SK-N-SH (cell line): Measurements from ENCODE around the gene MAEA. TPM values are rescaled to one million over a fixed set of nuclear protein-coding genes. Genes with fewer than 3 reads are reported as not detected.

ENCODE experiments used
- CTCF ChIA-PET: fragments of 300-600, 350-600 bp; formaldehyde crosslinking; extraction: SDS; loops from one replicate; lab custom pipeline; 2021; lab: Yijun Ruan, JAX
- POLR2A ChIA-PET: fragments of 350-600 bp; sonication (Branson Sonifier 250); formaldehyde crosslinking; extraction: SDS; loops from one replicate; lab custom pipeline; 2020; ENCODE audit warnings: antibody characterized with exemption, inconsistent platforms; lab: Yijun Ruan, JAX
- DNase-seq: peaks from one replicate; pipeline ENCODE4 v3.0.0; 2012
- H2AFZ ChIP-seq: fragments of 200-600 bp; sonication (generic); 2 replicates; pipeline ENCODE4 v1.8.1; 2016; ENCODE audit warnings: antibody characterized with exemption, mild to moderate bottlenecking, low read depth
- H3F3A ChIP-seq: fragments of 200-600 bp; sonication (generic); replicated peaks from 2 replicates; pipeline ENCODE3; 2016; ENCODE audit warnings: antibody characterized with exemption, mild to moderate bottlenecking; ENCODE audit not compliant: insufficient read depth
- H3K27ac ChIP-seq, 2 experiments: fragments of 200-500 bp in 1 of 2; fragments of 200-600 bp in 1 of 2; sonication (Bioruptor generic) in 1 of 2; sonication (generic), shearing (Covaris generic) in 1 of 2; 2 replicates each; pipeline versions ENCODE4 v1.5.1 to v1.6.1; 2014 to 2016; ENCODE audit warnings: low read depth in 2 of 2, inconsistent platforms in 1 of 2, low read length in 1 of 2, mild to moderate bottlenecking in 1 of 2, mixed read lengths in 1 of 2
- H3K27me3 ChIP-seq: fragments of 200-600 bp; sonication (generic), shearing (Covaris generic); 2 replicates; pipeline ENCODE4 v1.6.1; 2016; ENCODE audit warnings: mixed run types; ENCODE audit not compliant: insufficient read depth
- H3K36me3 ChIP-seq, 2 experiments: fragments of 200-500 bp in 1 of 2; fragments of 200-600 bp in 1 of 2; sonication (Bioruptor generic) in 1 of 2; sonication (generic) in 1 of 2; replicated peaks in 1 of 2; 2 replicates each; pipeline versions ENCODE3 to v1.5.1; 2014 to 2016; ENCODE audit warnings: low read length in 1 of 2, mild to moderate bottlenecking in 1 of 2; ENCODE audit not compliant: insufficient read depth in 2 of 2, control insufficient read depth in 1 of 2
- H3K4me1 ChIP-seq, 2 experiments: fragments of 200-500 bp in 1 of 2; fragments of 200-600 bp in 1 of 2; sonication (Bioruptor generic) in 1 of 2; sonication (generic), shearing (Covaris generic) in 1 of 2; 2 replicates each; pipeline versions ENCODE4 v1.5.1 to v1.6.1; 2014 to 2016; ENCODE audit warnings: low read depth in 1 of 2, low read length in 1 of 2, mixed run types in 1 of 2; ENCODE audit not compliant: insufficient read depth in 2 of 2, control insufficient read depth in 1 of 2
- H3K4me2 ChIP-seq: fragments of 200-600 bp; sonication (generic), shearing (Covaris generic); 2 replicates; pipeline ENCODE4 v1.6.1; 2017; ENCODE audit warnings: mixed run types
- H3K4me3 ChIP-seq, 2 experiments: fragments of 200-500 bp in 1 of 2; fragments of 200-600 bp in 1 of 2; sonication (Bioruptor generic) in 1 of 2; sonication (generic), shearing (Covaris generic) in 1 of 2; 2 replicates each; pipeline versions ENCODE4 v1.5.1 to v1.8.1; 2014 to 2016; ENCODE audit warnings: low read depth in 2 of 2, inconsistent platforms in 1 of 2, low read length in 1 of 2, mild to moderate bottlenecking in 1 of 2, mixed read lengths in 1 of 2, moderate library complexity in 1 of 2
- H3K79me2 ChIP-seq: fragments of 200-600 bp; sonication (generic); 2 replicates; pipeline ENCODE4 v1.8.1; 2017; ENCODE audit warnings: mild to moderate bottlenecking; ENCODE audit not compliant: insufficient read depth
- H3K9ac ChIP-seq: fragments of 200-600 bp; sonication (generic); 2 replicates; pipeline ENCODE4 v1.6.1; 2017; ENCODE audit warnings: mixed run types
- H3K9me2 ChIP-seq: fragments of 200-600 bp; sonication (generic); 2 replicates; pipeline ENCODE4 v1.6.1; 2017; ENCODE audit warnings: mixed run types
- H3K9me3 ChIP-seq: fragments of 200-600 bp; sonication (generic); 2 replicates; pipeline ENCODE4 v1.6.1; 2017; ENCODE audit warnings: mixed run types, mild to moderate bottlenecking, moderate library complexity
- H4K20me1 ChIP-seq: fragments of 200-600 bp; sonication (generic); 2 replicates; pipeline ENCODE4 v1.6.1; 2017; ENCODE audit warnings: mild to moderate bottlenecking, mixed run types; ENCODE audit not compliant: insufficient read depth
- EZH2phosphoT487 ChIP-seq: fragments of 200-600 bp; sonication (generic); IDR thresholded peaks from 2 replicates; pipeline ENCODE4 v1.6.1; 2017; ENCODE audit warnings: low read depth, mixed run types, mild to moderate bottlenecking, antibody characterized with exemption, moderate library complexity, borderline replicate concordance
- FOSL2 ChIP-seq: IDR thresholded peaks from 2 replicates; pipeline ENCODE4 v1.4.0; 2012; ENCODE audit warnings: low read depth, mild to moderate bottlenecking, moderate library complexity, borderline replicate concordance
- FOXM1 ChIP-seq: IDR thresholded peaks from 2 replicates; pipeline ENCODE4 v1.4.0; 2012; ENCODE audit warnings: low read depth, mild to moderate bottlenecking
- JUND ChIP-seq: IDR thresholded peaks from 2 replicates; pipeline ENCODE4 v1.4.0; 2012
- NFIC ChIP-seq: IDR thresholded peaks from 2 replicates; pipeline ENCODE4 v1.4.0; 2012; ENCODE audit warnings: borderline replicate concordance
- POLR2AphosphoS5 ChIP-seq: IDR thresholded peaks from 2 replicates; pipeline ENCODE4 v1.6.1; 2012; ENCODE audit warnings: low read depth, low read length
- WGBS: methylation state at CpG from one replicate; pipeline ENCODE4 v1.1.6; 2017; ENCODE audit warnings: low lambda C conversion rate; 5-methylcytosine and 5-hydroxymethylcytosine counted together
- polyA plus RNA-seq, 3 experiments: library from polyadenylated mRNA; depleted of rRNA; stranded (reverse); fragments of >200 nt; gene quantifications; 2 replicates each; pipeline ENCODE4 v1.2.3, GENCODE V29; 2012
- TF ChIP-seq, protein P1 (sequence below): IDR thresholded peaks from 2 replicates; pipeline ENCODE4 v1.4.0; 2012; ENCODE audit warnings: low read depth

Gene MAEA
- polyA plus RNA-seq, 1 of the 3 experiments (the other 2 are of a cell fraction) = 128 TPM

DNA sequence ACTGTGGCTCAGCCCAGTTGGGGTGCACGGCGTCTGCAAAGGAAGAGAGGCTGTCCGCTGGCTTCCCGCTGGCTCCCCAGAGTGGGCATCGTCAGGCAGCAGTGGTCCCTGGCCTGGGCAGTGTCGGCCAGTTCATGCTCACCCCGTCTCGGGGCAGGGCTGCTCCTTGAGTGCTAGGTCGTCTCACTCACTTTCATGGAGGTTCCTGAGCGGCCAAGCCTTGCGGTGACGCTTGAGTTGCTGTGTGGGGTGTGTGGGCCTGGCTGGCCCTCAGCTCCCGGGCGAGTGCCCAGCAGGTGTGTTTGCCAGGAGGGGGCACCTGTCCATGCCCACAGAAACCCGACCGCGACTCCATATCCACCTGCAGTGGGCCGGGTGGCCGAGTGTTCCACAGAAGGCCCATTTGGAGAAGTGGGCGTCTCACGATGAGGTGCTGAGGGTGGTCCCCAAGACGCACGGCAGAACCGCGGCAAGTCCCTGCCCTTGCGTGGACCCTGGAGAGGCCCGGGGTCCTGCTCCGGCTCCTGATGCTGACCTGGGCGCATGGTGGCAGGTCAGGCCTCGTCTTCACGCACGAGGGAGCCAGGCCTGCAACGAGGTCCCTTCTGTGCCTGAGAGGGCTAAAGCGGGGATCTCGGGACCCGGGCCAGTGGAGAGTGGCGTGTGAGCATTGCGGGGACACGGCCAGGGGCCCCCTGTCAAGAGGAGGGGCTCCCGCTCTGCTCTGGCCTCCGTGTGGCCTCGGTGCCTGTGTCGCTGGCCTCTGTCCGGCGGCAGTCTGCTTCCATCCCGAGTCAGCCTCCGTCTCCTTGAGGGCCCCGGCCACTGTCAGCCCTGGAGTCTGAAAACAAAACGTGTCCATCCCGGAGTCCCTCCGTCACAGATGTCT is 38.8 kb downstream of the MAEA start:
- CTCF ChIA-PET = interaction anchor here (1.0 to 1.5 kb wide), 3 partner anchors 13 to 39 kb away, joined by 3 read pairs; no protein-coding TSS in a partner anchor
- Histone ChIP-seq H3K9me3 (no peaks in the 10 kb centered on the region), H3K4me1 (peaks cover 0 to 3% of the 10 kb centered on the region in 2 experiments; a peak in 1 of 4 replicates), H3K27me3 (no peaks in the 10 kb centered on the region), H3F3A (peaks cover 18% of the 10 kb centered on the region), H3K27ac (no peak overlapping the region), H2AFZ (no peak overlapping the region), H3K36me3 (peaks cover 8 to 39% of the 10 kb centered on the region in 2 experiments), H3K79me2 (peaks cover 49% of the 10 kb centered on the region), H3K9ac (no peak overlapping the region), H3K9me2 (no peaks in the 10 kb centered on the region), H3K4me2 (no peak overlapping the region), H3K4me3 (no peak overlapping the region), H4K20me1 (peaks cover 7% of the 10 kb centered on the region)
- WGBS = 92% methylated on average over 16 of the region's 51 CpGs
- POLR2A ChIA-PET = no interaction called here
- DNase-seq = no peak
- TF ChIP-seq POLR2AphosphoS5 = no peak
- TF ChIP-seq, protein P1, sequence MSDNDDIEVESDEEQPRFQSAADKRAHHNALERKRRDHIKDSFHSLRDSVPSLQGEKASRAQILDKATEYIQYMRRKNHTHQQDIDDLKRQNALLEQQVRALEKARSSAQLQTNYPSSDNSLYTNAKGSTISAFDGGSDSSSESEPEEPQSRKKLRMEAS = no peak

DNA sequence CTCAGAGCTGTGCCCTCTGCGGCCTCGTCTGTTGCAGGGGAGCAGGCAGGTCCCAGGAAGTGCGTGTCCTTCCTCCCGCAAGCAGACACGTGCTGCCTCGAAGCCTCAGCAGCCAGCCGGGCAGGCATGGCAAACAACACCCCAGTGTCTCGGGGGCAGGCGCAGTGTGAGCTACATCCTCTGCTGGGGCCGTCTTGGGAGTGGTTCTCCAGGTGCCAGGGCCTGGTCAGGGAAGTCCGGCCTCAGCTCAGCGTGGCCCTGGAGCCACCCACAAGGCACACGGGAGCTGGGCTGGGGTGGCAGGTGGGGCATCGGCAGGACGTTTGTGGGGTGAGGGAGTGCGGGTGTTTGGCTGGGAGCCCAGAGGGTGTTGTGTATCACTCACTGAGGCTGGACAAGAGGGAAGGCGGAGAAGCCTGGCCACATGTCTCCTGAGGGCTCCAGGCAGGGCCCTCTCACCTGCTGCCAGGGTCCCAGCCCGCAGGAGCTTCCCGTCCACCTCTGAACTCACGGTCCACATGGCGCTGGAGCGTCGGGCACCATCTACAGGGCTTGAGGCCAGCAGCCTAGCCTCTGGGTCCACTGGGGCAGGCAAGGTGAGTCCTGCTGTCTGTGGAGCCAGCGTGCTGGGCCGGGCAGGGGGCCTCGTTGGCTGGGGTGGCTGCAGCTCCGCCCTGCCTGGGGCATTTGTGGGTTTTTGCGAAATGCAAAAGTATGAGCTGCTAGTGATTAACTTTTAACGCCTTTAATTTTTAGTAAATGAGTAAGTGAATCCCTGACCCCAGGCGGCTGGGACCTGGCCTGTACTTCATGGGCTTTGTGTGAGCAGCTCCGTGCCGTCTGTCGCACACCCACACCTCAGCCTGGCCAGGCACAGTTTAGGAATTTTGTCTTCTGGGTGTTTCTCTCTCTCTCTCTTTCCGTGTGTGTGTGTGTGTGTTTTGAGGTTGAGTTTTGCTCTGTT is 40.0 kb downstream of the MAEA start:
- Histone ChIP-seq H3K9ac (no peak overlapping the region), H4K20me1 (peaks cover 4% of the 10 kb centered on the region), H3K27me3 (no peaks in the 10 kb centered on the region), H3K27ac (no peak overlapping the region), H3K9me2 (no peaks in the 10 kb centered on the region), H2AFZ (no peak overlapping the region), H3K4me3 (no peak overlapping the region), H3K36me3 (peaks cover 11 to 45% of the 10 kb centered on the region in 2 experiments), H3K9me3 (no peaks in the 10 kb centered on the region), H3K4me2 (no peak overlapping the region), H3K4me1 (no peaks in the 10 kb centered on the region), H3F3A (peaks cover 14% of the 10 kb centered on the region), H3K79me2 (peaks cover 49% of the 10 kb centered on the region)
- TF ChIP-seq FOSL2 (no peak), JUND (no peak), POLR2AphosphoS5 (no peak), NFIC (no peak), FOXM1 (no peak), EZH2phosphoT487 (no peak)
- POLR2A ChIA-PET = no interaction called here
- WGBS = 92% methylated on average over 21 of the region's 34 CpGs
- DNase-seq = no peak
- CTCF ChIA-PET = interaction anchor here (0.7 to 1.1 kb wide), 4 partner anchors 16 to 299 kb away, joined by 3 to 4 read pairs (median 4); no protein-coding TSS in a partner anchor
